ENCODE data around the gene ASCL1. TPM values are rescaled to one million over a fixed set of nuclear protein-coding genes. Genes with fewer than 3 reads are reported as not detected.

ASCL1 gene
- total and polyA plus RNA-seq, 4 donors: not detected

GRCh38 chr12:102948941-102949352, 8.5 kb upstream of the ASCL1 start:
- ATAC-seq (ENCODE audit: low FRiP score): no peak
- peak in 1 of 2 donors; percentile 74 for DNase-seq
- H3K4me1 ChIP-seq (ENCODE audit: control insufficient read depth in 1 of 2, insufficient read depth in 2 of 2, low read length in 2 of 2): no peaks in the 10 kb centered on the region
- H3K27me3 ChIP-seq (ENCODE audit: control insufficient read depth in 1 of 2, insufficient read depth in 2 of 2, low read length in 1 of 2): no peaks in the 10 kb centered on the region
- intact Hi-C loops (cut with DNase I): loop anchor here in 1 of 2 donors (5.0 kb wide), 1 partner anchor 598 kb away; no protein-coding TSS in a partner anchor
- WGBS, 2 donors: 2% methylated on average over 11 of the region's 11 CpGs
- no peaks in the 10 kb centered on the region for H3K9me3 ChIP-seq (ENCODE audit: control insufficient read depth, low read length)
- H3K27ac ChIP-seq (ENCODE audit: low read depth in 1 of 2, low read length in 2 of 2): no peak overlapping the region
- H3K36me3 ChIP-seq (ENCODE audit: control insufficient read depth in 1 of 2, insufficient read depth in 2 of 2, low read length in 1 of 2): no peaks in the 10 kb centered on the region
- H3K4me3 ChIP-seq (ENCODE audit: low read length in 2 of 2): no peak overlapping the region

- no peaks in the 10 kb centered on the region for H3K27me3 ChIP-seq (ENCODE audit: control insufficient read depth in 1 of 2, insufficient read depth in 2 of 2, low read length in 1 of 2)
Observed at GRCh38 chr12:102950107-102950949, 7.1 kb upstream of the ASCL1 start.

GRCh38 chr12:102950950-102951619, 6.4 kb upstream of the ASCL1 start:
- H3K9me3 ChIP-seq (ENCODE audit: control insufficient read depth, low read length): no peaks in the 10 kb centered on the region
- ATAC-seq (ENCODE audit: low FRiP score) (no peak), DNase-seq (no peak)
- H3K4me1 ChIP-seq (ENCODE audit: control insufficient read depth in 1 of 2, insufficient read depth in 2 of 2, low read length in 2 of 2): no peaks in the 10 kb centered on the region
- H3K27me3 ChIP-seq (ENCODE audit: control insufficient read depth in 1 of 2, insufficient read depth in 2 of 2, low read length in 1 of 2): no peaks in the 10 kb centered on the region
- WGBS, 2 donors: 1 to 3% methylated on average over 21 of the region's 21 CpGs
- H3K36me3 ChIP-seq (ENCODE audit: control insufficient read depth in 1 of 2, insufficient read depth in 2 of 2, low read length in 1 of 2): no peaks in the 10 kb centered on the region
- H3K27ac ChIP-seq (ENCODE audit: low read depth in 1 of 2, low read length in 2 of 2): no peak overlapping the region
- intact Hi-C loops (cut with DNase I): no loop called here
- no peak overlapping the region for H3K4me3 ChIP-seq (ENCODE audit: low read length in 2 of 2)

More at GRCh38 chr12:102950107-102950949, 7.1 kb upstream of the ASCL1 start:
- ATAC-seq (ENCODE audit: low FRiP score) (no peak), DNase-seq (no peak)
- no peaks in the 10 kb centered on the region for H3K9me3 ChIP-seq (ENCODE audit: control insufficient read depth, low read length)
- H3K27ac ChIP-seq (ENCODE audit: low read depth in 1 of 2, low read length in 2 of 2): no peak overlapping the region
- intact Hi-C loops (cut with DNase I): no loop called here
- H3K36me3 ChIP-seq (ENCODE audit: control insufficient read depth in 1 of 2, insufficient read depth in 2 of 2, low read length in 1 of 2): no peaks in the 10 kb centered on the region
- H3K4me1 ChIP-seq (ENCODE audit: control insufficient read depth in 1 of 2, insufficient read depth in 2 of 2, low read length in 2 of 2): no peaks in the 10 kb centered on the region
- 1 to 2% methylated on average over 37 of the region's 37 CpGs for WGBS, 2 donors
- no peak overlapping the region for H3K4me3 ChIP-seq (ENCODE audit: low read length in 2 of 2)

DNA sequence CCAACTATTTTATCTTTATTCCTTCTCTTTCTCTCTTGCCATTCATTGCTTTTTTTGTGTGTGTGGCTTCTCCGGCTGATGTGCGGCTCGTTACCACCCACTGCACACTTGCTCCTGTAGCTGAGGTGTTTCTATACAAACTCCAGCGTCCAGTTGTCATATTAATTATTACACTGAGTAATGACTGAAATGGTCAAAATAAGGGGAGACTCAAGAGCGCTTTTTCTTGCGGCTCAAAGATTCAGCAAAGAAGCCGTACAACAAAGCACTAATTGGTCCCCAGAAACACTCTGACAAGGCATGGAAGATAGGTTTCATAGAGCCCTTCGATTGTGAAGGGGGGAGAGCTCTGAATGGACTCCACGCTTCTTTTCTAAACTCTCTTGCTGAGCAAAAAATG, 5.6 kb upstream of the ASCL1 start:
- H3K27me3 ChIP-seq (ENCODE audit: control insufficient read depth in 1 of 2, insufficient read depth in 2 of 2, low read length in 1 of 2): no peaks in the 10 kb centered on the region
- no peak for ATAC-seq (ENCODE audit: low FRiP score)
- no peaks in the 10 kb centered on the region for H3K4me1 ChIP-seq (ENCODE audit: control insufficient read depth in 1 of 2, insufficient read depth in 2 of 2, low read length in 2 of 2)
- H3K36me3 ChIP-seq (ENCODE audit: control insufficient read depth in 1 of 2, insufficient read depth in 2 of 2, low read length in 1 of 2): no peaks in the 10 kb centered on the region
- no peak overlapping the region for H3K27ac ChIP-seq (ENCODE audit: low read depth in 1 of 2, low read length in 2 of 2)
- intact Hi-C loops (cut with DNase I): no loop called here
- H3K9me3 ChIP-seq (ENCODE audit: control insufficient read depth, low read length): no peaks in the 10 kb centered on the region
- no peak for DNase-seq
- H3K4me3 ChIP-seq (ENCODE audit: low read length in 2 of 2): no peak overlapping the region
- 21 to 32% methylated on average over 9 of the region's 9 CpGs for WGBS, 2 donors

- intact Hi-C loops (cut with DNase I): no loop called here
- H3K4me1 ChIP-seq (ENCODE audit: control insufficient read depth in 1 of 2, insufficient read depth in 2 of 2, low read length in 2 of 2): no peaks in the 10 kb centered on the region
- ATAC-seq (ENCODE audit: low FRiP score) (no peak), DNase-seq (no peak)
- H3K27ac ChIP-seq (ENCODE audit: low read depth in 1 of 2, low read length in 2 of 2): no peak overlapping the region
- no peaks in the 10 kb centered on the region for H3K27me3 ChIP-seq (ENCODE audit: control insufficient read depth in 1 of 2, insufficient read depth in 2 of 2, low read length in 1 of 2)
- no peak overlapping the region for H3K4me3 ChIP-seq (ENCODE audit: low read length in 2 of 2)
- no peaks in the 10 kb centered on the region for H3K36me3 ChIP-seq (ENCODE audit: control insufficient read depth in 1 of 2, insufficient read depth in 2 of 2, low read length in 1 of 2)
- no peaks in the 10 kb centered on the region for H3K9me3 ChIP-seq (ENCODE audit: control insufficient read depth, low read length)
Observed at GRCh38 chr12:102953221-102953620, 4.3 kb upstream of the ASCL1 start.

DNA sequence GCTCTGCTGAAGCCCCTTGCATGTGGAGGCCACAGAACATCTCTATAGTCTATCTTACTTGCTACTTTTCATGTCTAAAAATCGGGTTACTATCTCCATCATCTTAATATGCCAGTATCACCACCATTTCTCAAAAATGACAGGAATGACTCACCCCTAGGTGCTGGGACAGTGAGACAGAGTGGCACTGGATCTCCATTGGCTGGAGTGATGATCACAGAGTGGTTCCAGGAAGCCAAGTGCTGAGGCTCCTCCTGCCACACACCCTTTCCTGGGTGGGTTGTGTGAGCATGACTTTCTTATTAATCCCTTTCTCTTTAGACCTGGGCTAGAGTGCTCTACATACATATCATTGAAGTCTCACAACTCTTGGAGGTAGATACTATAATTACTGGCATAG, 3.3 kb upstream of the ASCL1 start:
- Histone ChIP-seq H3K36me3 (ENCODE audit: control insufficient read depth in 1 of 2, insufficient read depth in 2 of 2, low read length in 1 of 2) (no peaks in the 10 kb centered on the region), H3K4me3 (ENCODE audit: low read length in 2 of 2) (no peak overlapping the region), H3K4me1 (ENCODE audit: control insufficient read depth in 1 of 2, insufficient read depth in 2 of 2, low read length in 2 of 2) (no peaks in the 10 kb centered on the region), H3K9me3 (ENCODE audit: control insufficient read depth, low read length) (no peaks in the 10 kb centered on the region), H3K27me3 (ENCODE audit: control insufficient read depth in 1 of 2, insufficient read depth in 2 of 2, low read length in 1 of 2) (no peaks in the 10 kb centered on the region), H3K27ac (ENCODE audit: low read depth in 1 of 2, low read length in 2 of 2) (no peak overlapping the region)
- intact Hi-C loops (cut with DNase I): no loop called here
- ATAC-seq (ENCODE audit: low FRiP score) (no peak), DNase-seq (no peak)
- 43% methylated on average over 1 of the region's 1 CpG for WGBS, 2 donors

- Histone ChIP-seq H3K36me3 (ENCODE audit: control insufficient read depth in 1 of 2, insufficient read depth in 2 of 2, low read length in 1 of 2) (no peaks in the 10 kb centered on the region), H3K27me3 (ENCODE audit: control insufficient read depth in 1 of 2, insufficient read depth in 2 of 2, low read length in 1 of 2) (no peaks in the 10 kb centered on the region), H3K4me1 (ENCODE audit: control insufficient read depth in 1 of 2, insufficient read depth in 2 of 2, low read length in 2 of 2) (no peaks in the 10 kb centered on the region), H3K4me3 (ENCODE audit: low read length in 2 of 2) (peak overlapping the region in 1 of 2 donors; percentile 29), H3K9me3 (ENCODE audit: control insufficient read depth, low read length) (no peaks in the 10 kb centered on the region), H3K27ac (ENCODE audit: low read depth in 1 of 2, low read length in 2 of 2) (no peak overlapping the region)
- WGBS, 2 donors: 2 to 3% methylated on average over 45 to 50 of the region's 50 CpGs
- intact Hi-C loops (cut with DNase I): no loop called here
- ATAC-seq (ENCODE audit: low FRiP score) (no peak), DNase-seq (peak in 1 of 2 donors; percentile 67)
Observed at GRCh38 chr12:102955926-102956737, 1.3 kb upstream of the ASCL1 start.

- no peak overlapping the region for H3K27ac ChIP-seq (ENCODE audit: low read depth in 1 of 2, low read length in 2 of 2)
- intact Hi-C loops (cut with DNase I): no loop called here
- 3 to 5% methylated on average over 19 of the region's 19 CpGs for WGBS, 2 donors
- H3K27me3 ChIP-seq (ENCODE audit: control insufficient read depth in 1 of 2, insufficient read depth in 2 of 2, low read length in 1 of 2): no peaks in the 10 kb centered on the region
- no peak overlapping the region for H3K4me3 ChIP-seq (ENCODE audit: low read length in 2 of 2)
- ATAC-seq (ENCODE audit: low FRiP score) (no peak), DNase-seq (no peak)
- H3K9me3 ChIP-seq (ENCODE audit: control insufficient read depth, low read length): no peaks in the 10 kb centered on the region
- no peaks in the 10 kb centered on the region for H3K36me3 ChIP-seq (ENCODE audit: control insufficient read depth in 1 of 2, insufficient read depth in 2 of 2, low read length in 1 of 2)
- H3K4me1 ChIP-seq (ENCODE audit: control insufficient read depth in 1 of 2, insufficient read depth in 2 of 2, low read length in 2 of 2): no peaks in the 10 kb centered on the region
Observed at GRCh38 chr12:102956738-102957327, 641 bp upstream of the ASCL1 start.

All from aorta (tissue), 5 donors.